GM12878 (cell line): Measurements from ENCODE around the gene LTN1.

Source experiments
- CTCF ChIP-seq, 3 experiments: IDR thresholded peaks in 2 of 3; conservative IDR thresholded peaks in 1 of 3; 2 replicates each; pipeline ENCODE4 v1.5.1; 2011; ENCODE audit warnings: low read depth in 3 of 3, low read length in 3 of 3, mild to moderate bottlenecking in 3 of 3, control low read depth in 2 of 3, moderate library complexity in 2 of 3, inconsistent platforms in 1 of 3, mixed read lengths in 1 of 3; ENCODE audit not compliant: control insufficient read depth in 2 of 3, insufficient read depth in 1 of 3; ENCODE audit errors: extremely low read depth in 1 of 3
- EGR1 ChIP-seq, 2 experiments: IDR thresholded peaks; 1 replicate in 1 of 2; 2 replicates in 1 of 2; pipeline ENCODE4 v1.6.1; 2011 to 2012; ENCODE audit warnings: low read depth in 2 of 2, low read length in 2 of 2, borderline replicate concordance in 1 of 2, mild to moderate bottlenecking in 1 of 2, moderate library complexity in 1 of 2
- FOXK2 ChIP-seq: fragments of 450-650 bp; IDR thresholded peaks from 2 replicates; pipeline ENCODE4 v1.6.1; 2017; ENCODE audit warnings: mild to moderate bottlenecking, moderate library complexity
- POLR2A ChIP-seq: IDR thresholded peaks from 2 replicates; pipeline ENCODE4 v1.6.1; 2011; ENCODE audit warnings: low read depth, mild to moderate bottlenecking, low read length
- RAD21 ChIP-seq: IDR thresholded peaks from 2 replicates; pipeline ENCODE4 v1.6.1; 2011; ENCODE audit warnings: mild to moderate bottlenecking, low read depth, low read length, moderate library complexity; ENCODE audit not compliant: insufficient read depth
- SMAD1 ChIP-seq: fragments of 450-650 bp; IDR thresholded peaks from 2 replicates; pipeline ENCODE4 v1.6.1; 2018; ENCODE audit warnings: mild to moderate bottlenecking, low read depth; ENCODE audit not compliant: partially characterized antibody
- YY1 ChIP-seq: IDR thresholded peaks from 2 replicates; pipeline ENCODE4 v1.6.1; 2011; ENCODE audit warnings: low read depth, mild to moderate bottlenecking, low read length

- no peak for TF ChIP-seq SMAD1
- no peak for TF ChIP-seq CTCF (IDR thresholded peaks at IDR 0.05 in 2 of 3, conservative IDR thresholded peaks at IDR 0.05 in 1 of 3; ENCODE audit: control insufficient read depth in 2 of 3, extremely low read depth in 1 of 3, insufficient read depth in 1 of 3, low read depth in 3 of 3, low read length in 3 of 3)
- TF ChIP-seq POLR2A = no peak
- TF ChIP-seq FOXK2 = no peak
- TF ChIP-seq EGR1 (IDR thresholded peaks at IDR 0.05; ENCODE audit: borderline replicate concordance in 1 of 2, low read depth in 2 of 2, low read length in 2 of 2) = no peak
- TF ChIP-seq RAD21 = no peak
- TF ChIP-seq YY1 = no peak
These were observed 18.0 kb downstream of the LTN1 start for GRCh38 chr21:28974531-28975227.
